Measurements from ENCODE around the gene ACOX3. TPM values are rescaled to one million over a fixed set of nuclear protein-coding genes. Genes with fewer than 3 reads are reported as not detected.
A peak's percentile ranks its signal among the peaks of the same experiment; 100 is the strongest.

ACOX3 gene
- total and polyA plus RNA-seq, 9 of the 15 experiments (the other 6 are each of a cell fraction or from before 2014, with no cell fraction given): 0.68 to 7.3 (median 3.7) TPM

- TF ChIP-seq BCLAF1 (IDR thresholded peaks at IDR 0.05; ENCODE audit: borderline replicate concordance in 1 of 2, control insufficient read depth in 1 of 2, low read depth in 2 of 2, low read length in 1 of 2) (no peak), EZH2 (IDR thresholded peaks at IDR 0.05; ENCODE audit: borderline replicate concordance, low read depth, low read length) (no peak), TCF7L2 (IDR thresholded peaks at IDR 0.05; ENCODE audit: low read depth, low read length) (0 out of 2 replicates have a peak, but pooled peaks have one; percentile 47), GTF2B (IDR thresholded peaks at IDR 0.05; ENCODE audit: extremely low read depth, insufficient read length) (no peak), ZKSCAN1 (IDR thresholded peaks at IDR 0.05; ENCODE audit: low read depth, low read length) (peak; percentile 74; the same call in 1 of the 2 replicates), ATF3 (IDR thresholded peaks at IDR 0.05) (peak; percentile 57; the same call in 1 of the 2 replicates), ATF3 (CRISPR knock-in tag; conservative IDR thresholded peaks at IDR 0.05) (no peak), MAZ (CRISPR knock-in tag; conservative IDR thresholded peaks at IDR 0.05 in 1 of 2, IDR thresholded peaks at IDR 0.05 in 1 of 2) (peak in 1 of 2 experiments; percentile 60; a peak in 1 of 4 replicates), ZNF24 (IDR thresholded peaks at IDR 0.05) (no peak), FOXM1 (IDR thresholded peaks at IDR 0.05; ENCODE audit: low read depth) (no peak), FOXM1 (CRISPR knock-in tag; IDR thresholded peaks at IDR 0.05; ENCODE audit: low read depth) (peak; percentile 81; the same call in 1 of the 2 replicates), NCOA1 (IDR thresholded peaks at IDR 0.05; ENCODE audit: low read depth) (peak; percentile 62; the same call in 1 of the 2 replicates), CHD1 (IDR thresholded peaks at IDR 0.05; ENCODE audit: low read length) (no peak), CBX1 (IDR thresholded peaks at IDR 0.05; ENCODE audit: low read depth) (no peak), ZHX1 (conservative IDR thresholded peaks at IDR 0.05; ENCODE audit: low read length) (peak; percentile 77; the same call in 1 of the 2 replicates), MIER1 (IDR thresholded peaks at IDR 0.05; ENCODE audit: low read depth) (no peak), RBM25 (IDR thresholded peaks at IDR 0.05; ENCODE audit: low read depth, low read length, severe bottlenecking) (no peak), LARP7 (IDR thresholded peaks at IDR 0.05) (no peak), THRAP3 (IDR thresholded peaks at IDR 0.05; ENCODE audit: borderline replicate concordance) (no peak), NUFIP1 (IDR thresholded peaks at IDR 0.05; ENCODE audit: partially characterized antibody) (no peak), ZNF586 (CRISPR knock-in tag; conservative IDR thresholded peaks at IDR 0.05) (no peak)
These were observed at the start of gene ACOX3, which contains the start of gene TRMT44 (continued) for GRCh38 chr4:8440492-8441311.

All from K562 (cell line).